HG03103 (cell line): Measurements from ENCODE around the gene YWHAG.
"Not testable (repeated sequence)": the region's sequence is repeated elsewhere in the genome, so short reads cannot be mapped to it uniquely, and the experiment has no call there.

Source experiments
- ATAC-seq: cut with Tn5 transposase; IDR thresholded peaks from one replicate; pipeline ENCODE4 v1.9.1; 2021; ENCODE audit warnings: low read depth; ENCODE audit not compliant: unreplicated experiment

Gene YWHAG

DNA sequence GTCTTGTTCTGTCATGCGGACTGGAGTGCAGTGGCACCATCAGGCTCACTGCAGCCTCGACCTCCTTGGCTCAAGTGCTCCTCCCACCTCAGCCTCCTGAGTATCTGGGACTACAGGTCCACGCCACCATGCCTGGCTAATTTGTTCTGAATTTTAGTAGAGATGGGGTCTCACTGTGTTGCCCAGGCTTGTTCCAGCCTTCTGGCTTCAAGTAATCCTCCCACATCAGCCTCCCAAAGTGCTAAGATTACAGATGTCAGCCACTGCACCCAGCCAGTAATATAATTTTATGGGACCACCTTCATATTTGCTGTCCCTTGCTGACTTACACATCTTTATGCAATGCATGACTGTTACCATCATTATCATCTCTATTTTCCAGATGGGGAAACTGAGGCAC, 57.8 kb downstream of the YWHAG start:
- ATAC-seq = no peak

- no peak for ATAC-seq
These were observed 58.5 kb downstream of the YWHAG start for GRCh38 chr7:76300166-76300731.

GRCh38 chr7:76296743-76297740, 61.7 kb downstream of the YWHAG start:
- no peak for ATAC-seq

DNA sequence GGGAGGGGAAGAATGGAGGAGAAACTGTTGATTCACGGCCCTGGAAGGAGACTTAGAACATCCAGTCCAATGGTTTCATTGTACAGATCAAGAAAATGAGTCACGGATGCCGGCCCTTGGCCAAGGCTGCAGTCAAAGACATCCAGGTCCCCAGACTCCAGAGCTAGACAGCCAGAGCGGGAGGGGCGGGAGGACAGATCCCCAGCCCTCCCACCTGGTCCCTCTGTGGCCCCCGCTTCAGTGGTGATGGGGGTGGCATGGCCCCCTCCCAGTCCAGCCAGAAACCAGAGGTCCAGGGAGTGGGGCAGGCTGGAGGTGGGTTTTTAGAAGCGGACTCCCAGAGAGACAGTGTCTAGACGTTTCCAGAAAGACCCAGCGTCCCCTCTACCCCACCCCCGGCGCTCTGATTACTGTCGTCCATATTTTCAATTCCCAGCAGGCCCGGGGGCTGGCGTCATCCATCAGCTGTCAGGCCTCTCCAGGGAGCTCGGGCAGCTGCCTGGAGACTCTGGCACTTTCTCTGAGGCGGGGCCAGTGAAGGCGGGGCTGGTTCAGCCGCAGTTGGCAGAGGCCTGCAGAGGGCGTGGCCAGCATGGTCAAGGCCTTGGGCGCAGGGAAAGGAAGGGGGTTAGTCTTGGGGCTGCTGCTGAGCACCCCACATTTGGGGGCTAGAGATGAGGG, 64.3 kb downstream of the YWHAG start:
- ATAC-seq = no peak

DNA sequence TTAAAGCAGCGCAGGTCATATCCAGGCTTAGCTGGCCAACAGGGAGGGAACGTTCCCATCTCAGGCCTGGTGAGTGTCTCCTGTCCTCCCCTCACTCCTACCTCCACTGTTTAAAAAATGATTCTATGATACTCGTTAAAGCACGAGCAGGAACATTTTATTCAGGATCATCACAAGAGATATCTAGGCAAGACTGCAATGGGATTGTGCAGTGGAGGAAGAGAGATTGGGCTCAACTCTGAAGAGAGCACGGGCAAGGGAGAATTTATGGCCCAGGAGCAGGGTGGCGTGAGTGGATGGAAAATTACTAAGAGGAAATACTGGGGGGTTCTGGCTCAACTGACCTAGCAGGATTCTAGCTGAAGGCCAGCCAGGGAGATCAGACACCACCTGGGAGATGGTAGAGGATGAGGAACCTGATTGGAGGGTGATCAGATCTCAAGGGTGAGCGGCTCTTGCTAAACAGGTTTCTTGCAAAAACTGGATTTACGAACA, 65.3 kb downstream of the YWHAG start:
- no peak for ATAC-seq

DNA sequence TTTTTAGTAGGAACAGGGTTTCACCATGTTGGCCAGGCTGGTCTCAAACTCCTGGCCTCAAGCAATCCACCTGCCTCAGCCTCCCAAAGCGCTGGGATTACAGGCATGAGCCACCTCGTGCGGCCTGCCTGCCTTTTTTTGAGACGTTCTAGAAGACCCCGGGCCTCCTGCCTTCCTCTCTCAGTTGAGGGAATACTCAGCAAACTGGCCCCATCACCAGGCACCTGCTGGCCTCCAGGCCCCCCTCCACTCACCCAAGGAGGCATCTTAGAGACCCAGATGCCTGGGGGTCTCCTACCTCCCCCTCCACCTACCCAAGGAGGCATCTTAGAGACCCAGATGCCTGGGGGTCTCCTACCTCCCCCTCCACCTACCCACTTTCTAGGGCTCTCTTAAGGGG, 65.9 kb downstream of the YWHAG start:
- ATAC-seq = not testable (repeated sequence)

GRCh38 chr7:76292213-76292573, 66.6 kb downstream of the YWHAG start:
- ATAC-seq = no peak

- peak; percentile 62 for ATAC-seq
These were observed 67.2 kb downstream of the YWHAG start for GRCh38 chr7:76291351-76292212.

GRCh38 chr7:76290847-76291350, 67.9 kb downstream of the YWHAG start:
- ATAC-seq = not testable (repeated sequence)

GRCh38 chr7:76286842-76287403, 71.9 kb downstream of the YWHAG start:
- no peak for ATAC-seq

DNA sequence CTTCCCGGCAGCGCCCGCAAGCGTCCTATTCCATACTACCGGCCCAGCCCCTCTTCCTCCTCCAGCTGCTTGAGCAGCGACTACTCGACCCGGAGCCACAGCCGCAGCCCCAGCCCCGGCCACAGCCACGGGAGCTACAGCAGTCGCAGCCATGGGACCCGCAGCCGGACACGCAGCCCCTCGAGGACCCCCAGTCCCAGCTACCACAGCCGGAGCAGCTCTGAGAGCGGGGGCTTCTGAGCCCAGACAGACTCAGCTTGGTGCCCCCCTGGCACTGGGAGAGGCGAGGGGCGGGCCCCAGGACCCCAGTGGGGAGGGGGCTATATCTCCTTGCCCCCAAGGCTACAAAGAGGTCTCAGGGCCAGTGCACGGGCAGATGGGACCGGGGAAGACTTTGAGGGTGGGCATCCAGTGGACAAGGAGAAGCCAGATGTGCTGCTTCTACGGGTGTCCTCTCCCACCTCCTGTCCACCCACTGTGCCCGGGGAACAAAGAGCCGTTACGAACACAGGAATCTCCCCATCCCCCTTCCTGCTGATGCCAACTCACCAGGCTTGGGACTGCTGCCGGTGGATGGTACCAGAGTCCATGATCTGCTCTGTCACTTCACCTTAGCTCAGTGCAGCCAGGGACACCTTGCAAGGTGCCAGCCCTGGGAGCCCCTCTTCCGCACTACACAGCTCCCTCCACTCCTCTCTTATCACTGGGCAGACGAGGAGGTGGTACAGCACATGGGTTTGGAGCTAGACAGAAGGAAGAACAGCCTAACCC, 73.0 kb downstream of the YWHAG start:
- ATAC-seq = no peak

- no peak for ATAC-seq
These were observed 75.3 kb downstream of the YWHAG start for GRCh38 chr7:76283254-76284159.

DNA sequence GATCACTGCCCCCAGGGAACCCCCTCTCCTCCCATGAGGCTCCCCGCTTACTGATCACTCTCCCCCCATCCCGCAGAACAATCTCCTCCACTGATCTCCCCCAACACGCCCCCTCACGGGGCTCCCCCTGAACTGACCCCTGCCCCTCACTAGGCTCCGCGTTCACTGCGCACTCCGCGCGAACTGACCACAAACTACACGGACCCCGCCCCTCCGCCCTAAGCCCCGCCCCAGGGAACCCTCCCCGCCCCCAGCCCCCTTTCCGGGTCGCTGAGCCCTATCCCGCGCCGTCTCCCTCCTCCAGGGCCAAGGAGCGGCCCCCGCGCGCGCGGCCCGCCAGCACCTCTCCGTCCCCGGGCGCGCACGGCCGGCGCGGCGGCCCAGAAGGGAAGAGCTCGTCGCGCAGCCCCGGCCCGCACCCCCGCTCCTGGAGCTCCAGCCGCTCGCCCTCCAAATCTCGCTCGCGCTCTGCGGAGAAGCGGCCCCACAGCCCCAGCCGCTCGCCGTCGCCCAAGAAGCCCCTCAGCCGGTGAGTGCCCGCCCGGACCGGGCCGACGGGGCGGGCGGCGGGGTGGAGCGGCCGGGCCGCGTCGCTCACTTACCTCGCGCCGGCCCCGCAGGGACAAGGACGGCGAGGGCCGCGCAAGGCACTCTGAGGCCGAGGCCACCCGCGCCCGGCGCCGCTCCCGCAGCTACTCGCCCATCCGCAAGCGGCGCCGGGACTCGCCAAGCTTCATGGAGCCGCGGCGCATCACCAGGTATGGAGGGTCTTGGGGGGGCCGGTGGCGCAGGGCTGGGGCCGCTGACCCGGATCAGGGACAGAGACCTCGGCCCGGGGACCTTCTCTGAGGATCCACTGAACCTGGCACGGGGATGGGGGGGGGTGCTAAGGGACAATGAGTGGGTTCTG, 76.2 kb downstream of the YWHAG start:
- ATAC-seq = no peak

DNA sequence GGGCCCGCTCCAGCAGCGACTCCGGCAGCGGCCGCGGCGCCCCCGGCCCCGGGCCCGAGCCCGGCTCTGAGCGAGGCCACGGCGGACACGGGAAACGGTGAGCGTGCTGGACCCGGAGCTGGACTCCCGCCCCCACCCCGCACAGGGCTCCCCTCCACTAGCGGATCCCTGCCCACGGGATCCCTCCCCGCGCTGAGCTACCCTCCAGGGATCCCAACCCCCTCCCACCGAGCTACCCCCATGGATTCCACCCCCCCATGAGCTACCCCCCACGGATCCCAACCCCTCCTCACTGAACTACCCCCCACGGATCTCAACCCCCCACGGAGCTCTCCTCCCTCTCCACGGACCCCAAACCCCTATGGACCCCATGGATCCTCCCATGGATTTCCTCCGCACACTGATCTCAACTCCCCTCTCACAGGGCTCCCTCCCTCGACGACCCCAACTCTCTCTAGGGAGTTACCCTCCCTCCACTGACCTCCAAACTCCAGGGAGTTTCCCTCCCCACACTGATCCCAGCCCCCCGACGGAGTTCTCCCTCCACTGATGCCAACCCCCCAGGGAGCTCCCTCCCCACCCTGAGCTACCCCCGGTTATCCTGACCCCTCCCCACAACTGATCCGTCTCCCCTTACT, 77.0 kb downstream of the YWHAG start:
- ATAC-seq = no peak

DNA sequence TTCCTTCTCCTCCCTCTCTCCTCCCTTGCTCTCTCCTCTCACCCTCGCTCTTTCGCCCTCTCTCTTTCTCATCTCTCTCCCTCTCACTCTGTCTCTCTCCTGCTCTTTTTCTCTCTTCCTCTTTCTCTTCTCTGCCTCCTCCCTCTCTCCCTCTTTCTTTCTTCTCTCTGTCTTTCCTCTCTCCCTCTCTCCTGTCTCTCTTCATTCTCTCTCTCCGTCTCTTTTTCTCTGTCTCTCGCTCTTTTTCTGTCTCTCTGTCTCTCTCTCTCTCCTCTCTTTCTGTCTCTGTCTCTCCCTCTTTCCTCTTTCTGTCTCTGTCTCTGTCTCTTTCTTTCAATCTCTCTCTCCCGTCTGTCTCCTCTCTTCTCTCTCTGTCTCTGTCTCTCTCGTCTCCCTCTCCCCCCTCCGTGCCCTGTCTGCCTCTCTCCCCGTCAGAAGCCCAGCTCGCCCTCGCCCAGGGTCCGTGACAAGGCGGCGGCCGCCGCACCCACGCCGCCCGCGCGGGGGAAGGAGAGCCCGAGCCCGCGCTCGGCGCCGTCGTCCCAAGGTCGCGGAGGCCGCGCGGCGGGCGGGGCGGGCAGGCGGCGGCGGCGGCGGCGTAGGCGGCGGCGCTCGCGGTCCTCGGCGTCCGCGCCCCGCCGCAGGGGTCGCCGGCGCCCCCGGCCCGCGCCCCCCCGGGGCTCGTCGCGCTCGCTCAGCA, 77.6 kb downstream of the YWHAG start:
- ATAC-seq = no peak

- no peak for ATAC-seq
These were observed 78.4 kb downstream of the YWHAG start for GRCh38 chr7:76280408-76280807.
